Peyer's patch (tissue), 4 donors: Measurements from ENCODE around the gene NLRP3. TPM values are rescaled to one million over a fixed set of nuclear protein-coding genes. Genes with fewer than 3 reads are reported as not detected.

Experiments
- DNase-seq, 3 donors: peaks; one replicate each; pipeline ENCODE4 v3.0.0-alpha.2; 2017 to 2019
- H3K27ac ChIP-seq, 4 donors: fragments of 200-600 bp; sonication (generic); one replicate each; pipeline ENCODE4 v1.5.1; 2016 to 2019
- H3K27me3 ChIP-seq, 2 donors: fragments of 200-600 bp; sonication (generic); one replicate each; pipeline ENCODE4 v1.5.1; 2019
- H3K36me3 ChIP-seq, 3 donors: fragments of 200-600 bp; sonication (generic); one replicate each; pipeline ENCODE4 v1.5.1; 2016 to 2019
- H3K4me1 ChIP-seq, 4 donors: fragments of 200-600 bp; sonication (generic); one replicate each; pipeline ENCODE4 v1.5.1; 2016 to 2019
- H3K4me3 ChIP-seq, 4 donors: fragments of 200-600 bp; sonication (generic); 1 replicate in 3 of 4; 2 replicates in 1 of 4; pipeline ENCODE4 v1.5.1; 2016 to 2019; ENCODE audit warnings: mild to moderate bottlenecking in 1 of 4
- H3K9me3 ChIP-seq, 4 donors: fragments of 200-600 bp; sonication (generic); one replicate each; pipeline ENCODE4 v1.5.1; 2016 to 2019; ENCODE audit warnings: mild to moderate bottlenecking in 1 of 4
- POLR2A ChIP-seq, 2 donors: fragments of 450-650 bp; IDR thresholded peaks; one replicate each; pipeline ENCODE4 v1.5.1; 2017; ENCODE audit warnings: antibody characterized with exemption in 2 of 2, mild to moderate bottlenecking in 2 of 2, moderate library complexity in 2 of 2
- total RNA-seq, 4 donors: library from RNA; depleted of rRNA; stranded (reverse); fragments of >200 nt; gene quantifications; one replicate each; pipeline ENCODE4 v1.1.0, GENCODE V29; 2016
- TF ChIP-seq, protein P1 (sequence below), 6 experiments: fragments of 450-650 bp in 4 of 6; fragments of 200-600 bp in 2 of 6; sonication (generic) in 1 of 6; IDR thresholded peaks; one replicate each; pipeline ENCODE4 v1.5.1; 2017 to 2019; ENCODE audit warnings: antibody characterized with exemption in 6 of 6, mild to moderate bottlenecking in 3 of 6, moderate library complexity in 1 of 6

NLRP3 gene
- total RNA-seq, 4 donors from 2014 or later, result 0.47 to 9.1 (median 0.67) TPM; not detected in 1

DNA sequence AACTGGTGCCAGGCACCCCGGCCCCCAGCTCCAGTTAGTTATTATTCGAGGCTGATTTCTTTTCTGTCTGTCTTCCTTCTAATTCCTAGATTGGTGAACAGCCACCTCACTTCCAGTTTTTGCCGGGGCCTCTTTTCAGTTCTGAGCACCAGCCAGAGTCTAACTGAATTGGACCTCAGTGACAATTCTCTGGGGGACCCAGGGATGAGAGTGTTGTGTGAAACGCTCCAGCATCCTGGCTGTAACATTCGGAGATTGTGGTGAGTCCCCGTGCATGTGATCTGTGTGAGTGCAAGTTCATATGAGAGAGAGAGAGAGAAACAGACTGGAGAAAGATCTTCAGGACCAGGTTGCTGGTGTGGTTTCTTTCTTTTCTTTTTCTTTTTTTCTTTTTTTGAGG, 13.5 kb downstream of the NLRP3 start:
- Histone ChIP-seq H3K27ac (no peak overlapping the region), H3K36me3 (no peaks in the 10 kb centered on the region), H3K4me1 (no peaks in the 10 kb centered on the region), H3K4me3 (no peak overlapping the region), H3K9me3 (no peaks in the 10 kb centered on the region), H3K27me3 (no peaks in the 10 kb centered on the region)
- no peak for DNase-seq
- TF ChIP-seq, protein P1, sequence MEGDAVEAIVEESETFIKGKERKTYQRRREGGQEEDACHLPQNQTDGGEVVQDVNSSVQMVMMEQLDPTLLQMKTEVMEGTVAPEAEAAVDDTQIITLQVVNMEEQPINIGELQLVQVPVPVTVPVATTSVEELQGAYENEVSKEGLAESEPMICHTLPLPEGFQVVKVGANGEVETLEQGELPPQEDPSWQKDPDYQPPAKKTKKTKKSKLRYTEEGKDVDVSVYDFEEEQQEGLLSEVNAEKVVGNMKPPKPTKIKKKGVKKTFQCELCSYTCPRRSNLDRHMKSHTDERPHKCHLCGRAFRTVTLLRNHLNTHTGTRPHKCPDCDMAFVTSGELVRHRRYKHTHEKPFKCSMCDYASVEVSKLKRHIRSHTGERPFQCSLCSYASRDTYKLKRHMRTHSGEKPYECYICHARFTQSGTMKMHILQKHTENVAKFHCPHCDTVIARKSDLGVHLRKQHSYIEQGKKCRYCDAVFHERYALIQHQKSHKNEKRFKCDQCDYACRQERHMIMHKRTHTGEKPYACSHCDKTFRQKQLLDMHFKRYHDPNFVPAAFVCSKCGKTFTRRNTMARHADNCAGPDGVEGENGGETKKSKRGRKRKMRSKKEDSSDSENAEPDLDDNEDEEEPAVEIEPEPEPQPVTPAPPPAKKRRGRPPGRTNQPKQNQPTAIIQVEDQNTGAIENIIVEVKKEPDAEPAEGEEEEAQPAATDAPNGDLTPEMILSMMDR (IDR thresholded peaks at IDR 0.05), result no peak
- no peak for TF ChIP-seq POLR2A (IDR thresholded peaks at IDR 0.05)

DNA sequence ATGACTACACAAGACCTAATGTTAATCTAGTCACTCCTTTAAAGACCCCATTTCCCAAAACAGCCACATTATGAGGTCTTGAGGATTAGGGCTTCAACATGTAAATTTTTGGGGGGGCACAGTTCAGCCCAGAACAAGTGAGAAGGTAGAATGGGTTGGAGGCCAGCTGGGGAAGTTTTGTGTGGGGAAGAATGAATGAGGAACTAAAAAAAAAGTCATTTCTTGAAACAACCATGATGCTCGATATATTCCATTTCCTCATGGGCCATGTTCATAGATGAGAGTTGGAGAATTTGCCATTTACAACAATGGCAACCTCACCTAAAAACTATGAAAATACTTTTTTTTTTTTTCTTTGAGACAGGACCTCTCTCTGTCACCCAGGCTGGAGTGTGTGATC, 14.5 kb downstream of the NLRP3 start:
- TF ChIP-seq, protein P1 (IDR thresholded peaks at IDR 0.05), result no peak
- no peak for TF ChIP-seq POLR2A (IDR thresholded peaks at IDR 0.05)
- Histone ChIP-seq H3K36me3 (no peaks in the 10 kb centered on the region), H3K4me3 (no peak overlapping the region), H3K27ac (no peak overlapping the region), H3K4me1 (no peaks in the 10 kb centered on the region), H3K27me3 (no peaks in the 10 kb centered on the region), H3K9me3 (no peaks in the 10 kb centered on the region)
- no peak for DNase-seq

DNA sequence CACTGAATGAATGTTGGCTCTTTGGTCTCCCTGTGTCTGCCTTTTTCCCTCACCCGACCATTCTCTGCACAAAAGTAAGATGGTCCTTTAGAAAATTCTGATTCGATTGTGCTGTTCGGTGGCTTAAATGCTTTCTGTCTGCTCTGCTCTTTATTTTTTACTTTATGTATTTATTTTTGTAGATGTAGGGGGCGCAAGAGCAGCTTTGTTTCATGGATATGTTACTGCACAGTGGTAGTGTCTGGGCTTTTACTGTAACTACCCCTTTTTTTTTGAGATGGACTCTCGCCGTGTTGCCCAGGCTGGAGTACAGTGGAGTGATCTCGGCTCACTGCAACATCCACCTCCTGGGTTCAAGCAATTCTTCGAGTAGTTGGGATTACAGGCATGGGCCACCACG, 15.7 kb downstream of the NLRP3 start:
- no peak overlapping the region for H3K27ac ChIP-seq
- H3K4me1 ChIP-seq, result no peaks in the 10 kb centered on the region
- no peak for DNase-seq
- no peak overlapping the region for H3K4me3 ChIP-seq
- TF ChIP-seq POLR2A (IDR thresholded peaks at IDR 0.05), result no peak
- TF ChIP-seq, protein P1 (IDR thresholded peaks at IDR 0.05), result no peak
- no peaks in the 10 kb centered on the region for H3K9me3 ChIP-seq
- no peaks in the 10 kb centered on the region for H3K27me3 ChIP-seq
- H3K36me3 ChIP-seq, result no peaks in the 10 kb centered on the region

DNA sequence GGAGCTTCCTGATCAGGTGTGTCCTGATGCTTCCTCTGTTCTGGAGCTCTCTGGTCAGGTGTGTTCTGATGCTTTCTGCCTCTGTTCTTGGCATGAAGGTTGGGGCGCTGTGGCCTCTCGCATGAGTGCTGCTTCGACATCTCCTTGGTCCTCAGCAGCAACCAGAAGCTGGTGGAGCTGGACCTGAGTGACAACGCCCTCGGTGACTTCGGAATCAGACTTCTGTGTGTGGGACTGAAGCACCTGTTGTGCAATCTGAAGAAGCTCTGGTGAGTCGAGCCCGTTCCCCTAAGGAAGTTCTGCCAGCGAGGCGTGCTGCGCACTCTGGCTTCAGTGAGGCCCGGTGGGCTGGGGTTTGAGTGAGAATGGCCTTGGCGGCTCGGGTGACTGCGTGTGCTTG, 18.0 kb downstream of the NLRP3 start:
- Histone ChIP-seq H3K4me1 (peaks cover 0 to 5% (median 0%) of the 10 kb centered on the region in 4 donors), H3K9me3 (no peaks in the 10 kb centered on the region), H3K27ac (no peak overlapping the region), H3K36me3 (no peaks in the 10 kb centered on the region), H3K4me3 (no peak overlapping the region), H3K27me3 (no peaks in the 10 kb centered on the region)
- no peak for DNase-seq
- TF ChIP-seq, protein P1 (IDR thresholded peaks at IDR 0.05), result no peak
- TF ChIP-seq POLR2A (IDR thresholded peaks at IDR 0.05), result no peak

DNA sequence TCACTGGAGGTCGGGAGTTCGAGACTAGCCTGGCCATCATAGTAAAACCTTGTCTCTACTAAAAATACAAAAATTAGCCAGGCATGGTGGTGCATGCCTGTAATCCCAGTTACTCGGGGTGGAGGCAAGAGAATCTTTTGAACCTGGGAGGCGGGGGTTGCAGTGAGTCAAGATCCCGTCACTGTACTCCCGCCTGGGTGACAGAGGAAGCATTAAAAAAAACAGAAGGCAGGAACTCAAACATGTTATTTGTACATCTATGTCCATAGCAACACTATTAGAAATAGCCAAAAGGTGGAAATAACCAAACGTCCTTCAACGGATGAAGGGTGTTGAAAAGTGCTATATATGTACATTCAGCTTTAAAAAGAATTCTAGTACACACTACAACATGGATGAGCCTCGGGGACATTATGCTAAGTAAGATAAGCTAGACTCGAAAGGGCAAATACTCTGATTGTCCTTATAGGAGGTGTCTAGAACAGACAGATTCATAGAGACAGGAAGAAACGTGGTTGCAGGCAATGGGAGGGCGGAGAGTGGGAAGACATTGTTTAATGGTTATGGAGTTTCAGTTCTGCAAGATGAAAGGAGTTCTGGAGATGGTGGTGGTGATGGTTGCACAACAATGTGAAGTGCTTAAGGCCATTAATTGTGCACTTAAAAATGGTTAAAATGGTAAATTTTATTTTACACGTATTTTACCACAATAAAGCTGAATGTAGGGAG, 19.2 kb downstream of the NLRP3 start:
- Histone ChIP-seq H3K27me3 (no peaks in the 10 kb centered on the region), H3K4me3 (no peak overlapping the region), H3K27ac (no peak overlapping the region), H3K36me3 (no peaks in the 10 kb centered on the region), H3K9me3 (no peaks in the 10 kb centered on the region), H3K4me1 (peaks cover 0 to 5% (median 0%) of the 10 kb centered on the region in 4 donors)
- no peak for TF ChIP-seq POLR2A (IDR thresholded peaks at IDR 0.05)
- TF ChIP-seq, protein P1 (IDR thresholded peaks at IDR 0.05), result no peak
- DNase-seq, result no peak
